ENCODE measurements around the gene DSEL.

The DSEL gene

GRCh38 chr18:67518566-67518965 is 2.0 kb upstream of the DSEL start:
- Histone ChIP-seq H3K27ac (ENCODE audit: low read depth, low read length) (no peak overlapping the region), H3K79me2 (ENCODE audit: control insufficient read depth, low read length) (no peaks in the 10 kb centered on the region), H3K27me3 (ENCODE audit: control insufficient read depth, low read length) (peaks cover 18% of the 10 kb centered on the region), H3K4me1 (ENCODE audit: control insufficient read depth, low read length) (peaks cover 11% of the 10 kb centered on the region), H4K20me1 (ENCODE audit: control insufficient read depth, insufficient read depth, low read depth, low read length) (no peaks in the 10 kb centered on the region), H3K4me3 (ENCODE audit: low read length) (no peak overlapping the region), H3F3A (ENCODE audit: control insufficient read depth, insufficient read depth) (no peaks in the 10 kb centered on the region), H3K36me3 (ENCODE audit: control insufficient read depth, low read length) (no peaks in the 10 kb centered on the region), H3K4me2 (ENCODE audit: low read length) (no peak overlapping the region), H3K9me2 (replicated peaks; ENCODE audit: control insufficient read depth, low read length) (no peaks in the 10 kb centered on the region), H3K9me3 (ENCODE audit: control insufficient read depth, insufficient read depth, low read length) (no peaks in the 10 kb centered on the region)
- no peak for TF ChIP-seq EZH2phosphoT487 (IDR thresholded peaks at IDR 0.05; ENCODE audit: borderline replicate concordance, low read length)
- no peak for TF ChIP-seq CTCF (IDR thresholded peaks at IDR 0.05; ENCODE audit: low read depth, low read length, poor library complexity, severe bottlenecking)

GRCh38 chr18:67517444-67517765 is 885 bp upstream of the DSEL start:
- Histone ChIP-seq H3K9me2 (replicated peaks; ENCODE audit: control insufficient read depth, low read length) (no peaks in the 10 kb centered on the region), H3K36me3 (ENCODE audit: control insufficient read depth, low read length) (no peaks in the 10 kb centered on the region), H4K20me1 (ENCODE audit: control insufficient read depth, insufficient read depth, low read depth, low read length) (no peaks in the 10 kb centered on the region), H3K9me3 (ENCODE audit: control insufficient read depth, insufficient read depth, low read length) (no peaks in the 10 kb centered on the region), H3K27ac (ENCODE audit: low read depth, low read length) (no peak overlapping the region), H3K4me3 (ENCODE audit: low read length) (peak overlapping the region; percentile 62), H3F3A (ENCODE audit: control insufficient read depth, insufficient read depth) (no peaks in the 10 kb centered on the region), H3K79me2 (ENCODE audit: control insufficient read depth, low read length) (no peaks in the 10 kb centered on the region), H3K27me3 (ENCODE audit: control insufficient read depth, low read length) (peaks cover 18% of the 10 kb centered on the region), H3K4me2 (ENCODE audit: low read length) (peak overlapping the region; percentile 67), H3K4me1 (ENCODE audit: control insufficient read depth, low read length) (peaks cover 11% of the 10 kb centered on the region)
- TF ChIP-seq CTCF (IDR thresholded peaks at IDR 0.05; ENCODE audit: low read depth, low read length, poor library complexity, severe bottlenecking) (no peak), EZH2phosphoT487 (IDR thresholded peaks at IDR 0.05; ENCODE audit: borderline replicate concordance, low read length) (no peak)

- Histone ChIP-seq H4K20me1 (ENCODE audit: control insufficient read depth, insufficient read depth, low read depth, low read length) (no peaks in the 10 kb centered on the region), H3K9me2 (replicated peaks; ENCODE audit: control insufficient read depth, low read length) (no peaks in the 10 kb centered on the region), H3K4me3 (ENCODE audit: low read length) (peak overlapping the region; percentile 49), H3K36me3 (ENCODE audit: control insufficient read depth, low read length) (no peaks in the 10 kb centered on the region), H3K4me2 (ENCODE audit: low read length) (peak overlapping the region; percentile 67), H3K27ac (ENCODE audit: low read depth, low read length) (no peak overlapping the region), H3K79me2 (ENCODE audit: control insufficient read depth, low read length) (no peaks in the 10 kb centered on the region), H3F3A (ENCODE audit: control insufficient read depth, insufficient read depth) (no peaks in the 10 kb centered on the region), H3K9me3 (ENCODE audit: control insufficient read depth, insufficient read depth, low read length) (no peaks in the 10 kb centered on the region), H3K27me3 (ENCODE audit: control insufficient read depth, low read length) (peaks cover 18% of the 10 kb centered on the region), H3K4me1 (ENCODE audit: control insufficient read depth, low read length) (peaks cover 11% of the 10 kb centered on the region)
- TF ChIP-seq EZH2phosphoT487 (IDR thresholded peaks at IDR 0.05; ENCODE audit: borderline replicate concordance, low read length): no peak
- peak; percentile 64 for TF ChIP-seq CTCF (IDR thresholded peaks at IDR 0.05; ENCODE audit: low read depth, low read length, poor library complexity, severe bottlenecking)
Observed at GRCh38 chr18:67515942-67516538, 480 bp downstream of the DSEL start.

Data from DOHH2 (cell line).